HG03520 (cell line): ENCODE data around the gene CHAC2.
A peak's percentile ranks its signal among the peaks of the same experiment; 100 is the strongest.
"Not testable (repeated sequence)": the region's sequence is repeated elsewhere in the genome, so short reads cannot be mapped to it uniquely, and the experiment has no call there.

Source experiments
- ATAC-seq: cut with Tn5 transposase; IDR thresholded peaks from one replicate; pipeline ENCODE4 v1.9.1; 2021; ENCODE audit warnings: mild to moderate bottlenecking, moderate library complexity; ENCODE audit not compliant: unreplicated experiment

The CHAC2 gene

DNA sequence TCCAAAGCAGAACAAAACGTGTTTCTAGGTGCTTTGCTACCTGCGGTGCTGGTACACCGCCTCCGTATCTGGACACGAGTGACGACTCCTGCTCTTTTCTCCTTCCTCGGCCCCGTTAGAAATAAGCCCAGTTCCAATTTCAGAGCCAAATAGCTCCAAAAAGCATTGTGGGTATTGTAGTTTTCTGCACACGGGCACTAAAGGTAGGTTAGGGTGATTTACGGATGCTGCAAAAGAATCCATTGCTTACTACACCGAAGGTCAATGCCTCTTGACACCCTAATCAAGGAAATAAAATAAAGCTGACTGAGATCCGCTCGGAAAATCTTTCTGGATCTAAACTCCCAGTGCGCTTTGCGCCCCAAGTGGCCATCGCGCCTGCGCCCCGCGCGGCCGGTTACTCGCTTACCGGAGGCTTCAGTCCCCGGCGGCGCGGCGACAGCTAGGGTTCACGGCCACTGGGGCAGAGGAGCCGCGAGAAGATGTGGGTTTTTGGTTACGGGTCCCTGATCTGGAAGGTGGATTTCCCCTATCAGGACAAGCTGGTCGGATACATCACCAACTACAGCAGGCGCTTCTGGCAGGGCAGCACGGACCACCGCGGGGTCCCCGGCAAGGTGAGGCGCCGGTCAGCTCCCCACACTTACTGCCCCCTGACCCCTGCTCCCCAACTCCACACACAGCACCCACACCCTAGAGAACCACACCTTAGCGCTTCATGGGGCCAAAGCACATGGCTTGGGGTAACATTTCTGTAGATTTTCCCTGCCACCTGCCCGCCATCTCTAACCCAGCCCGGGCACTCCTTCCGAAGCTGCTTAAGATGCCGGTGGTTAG is at the start of gene CHAC2:
Gene CHAC2, plus strand, starts transcription at position 400 of the 837 bp plus-strand sequence. Its CDS starts 83 bp downstream, at position 483.
- ATAC-seq = peak; percentile 88

DNA sequence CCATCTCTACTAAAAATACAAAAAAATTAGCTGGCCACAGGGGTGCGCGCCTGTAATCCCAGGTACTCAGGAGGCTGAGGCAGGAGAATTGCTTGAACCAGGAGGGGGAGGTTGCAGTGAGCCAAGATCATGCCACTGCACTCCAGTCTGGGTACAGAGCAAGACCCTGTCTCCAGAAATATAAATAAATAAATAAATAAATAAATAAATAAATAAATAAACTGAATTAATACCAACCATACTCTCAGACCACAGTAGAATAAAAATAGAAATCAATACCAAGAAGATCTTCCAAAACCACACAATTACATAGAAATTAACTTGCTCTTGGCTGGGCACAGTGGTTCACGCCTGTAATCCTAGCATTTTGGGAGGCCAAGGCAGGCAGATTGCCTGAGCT is 46.7 kb upstream of the CHAC2 start:
- not testable (repeated sequence) for ATAC-seq

- ATAC-seq = no peak
Measured at GRCh38 chr2:53724536-53724935, 43.1 kb upstream of the CHAC2 start.

GRCh38 chr2:53725662-53726061 is 41.9 kb upstream of the CHAC2 start:
- ATAC-seq = no peak

DNA sequence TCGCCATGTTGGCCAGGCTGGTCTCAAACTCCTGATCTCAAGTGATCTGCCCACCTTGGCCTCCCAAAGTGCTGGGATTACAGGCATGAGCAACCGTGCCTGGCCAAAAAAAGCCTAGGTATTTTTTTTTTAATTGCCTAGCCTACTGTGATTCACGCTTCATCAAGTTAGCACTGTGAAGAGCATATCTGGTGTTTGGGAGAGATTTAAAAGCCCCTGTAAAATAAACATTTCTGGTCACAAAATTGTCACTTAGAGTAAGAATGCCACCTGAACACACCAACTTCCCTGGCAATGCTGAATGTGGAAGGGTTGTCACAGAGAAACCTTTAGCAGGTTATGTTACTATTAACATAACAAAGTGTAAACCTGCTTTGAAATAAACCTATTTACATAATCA is 39.7 kb upstream of the CHAC2 start:
- ATAC-seq = no peak

GRCh38 chr2:53729143-53729762 is 38.4 kb upstream of the CHAC2 start:
- no peak for ATAC-seq

GRCh38 chr2:53737091-53737490 is 30.5 kb upstream of the CHAC2 start:
- no peak for ATAC-seq

GRCh38 chr2:53739032-53739431 is 28.6 kb upstream of the CHAC2 start:
- ATAC-seq = no peak

DNA sequence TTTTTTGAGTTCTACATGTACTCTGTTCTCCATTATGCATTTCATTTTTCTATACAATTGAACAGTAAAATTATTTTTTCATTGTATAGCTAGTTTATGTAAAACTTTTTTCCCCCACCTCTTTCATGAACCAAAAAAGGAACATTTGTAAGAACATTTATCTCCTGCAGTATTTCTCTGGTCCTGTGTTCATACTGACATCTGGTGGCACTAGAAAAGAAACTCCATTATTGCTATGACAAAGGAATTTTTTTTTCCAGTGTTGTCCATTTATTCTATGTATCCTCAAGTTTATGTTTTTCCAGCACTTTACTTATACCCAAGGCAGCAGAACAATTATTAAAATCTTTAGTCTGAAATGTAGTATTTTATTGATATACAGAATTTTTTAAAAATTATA is 27.4 kb upstream of the CHAC2 start:
- no peak for ATAC-seq

DNA sequence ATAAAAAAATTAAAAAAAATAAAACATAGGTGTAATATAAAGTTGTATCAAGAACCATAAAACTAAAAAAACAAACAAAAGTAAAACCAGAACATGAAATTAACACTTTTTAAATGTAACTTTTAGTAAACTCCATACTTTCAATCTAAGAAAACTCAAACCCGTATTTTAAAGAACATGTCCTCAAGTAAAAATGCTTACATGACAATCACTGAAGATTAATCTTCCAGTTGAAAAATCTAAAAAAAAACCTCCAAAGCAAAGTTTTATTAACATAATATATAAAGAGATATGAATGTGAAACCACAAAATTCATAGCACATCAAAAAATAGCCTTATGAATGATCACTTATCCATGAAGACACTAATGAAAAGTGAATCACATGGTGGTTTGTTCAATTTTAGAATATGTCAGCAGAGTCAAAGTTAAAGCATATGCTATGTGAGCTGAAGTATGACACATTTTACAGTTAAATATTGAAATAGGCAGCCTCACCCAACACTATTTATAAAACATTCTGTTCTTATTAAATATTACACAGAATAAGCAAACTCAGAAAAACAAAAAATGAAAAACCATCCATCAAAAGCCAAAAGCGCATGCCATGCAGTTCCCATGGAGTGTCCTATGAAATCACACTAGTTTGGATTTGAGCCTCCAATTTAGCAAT is 23.1 kb upstream of the CHAC2 start:
- no peak for ATAC-seq

DNA sequence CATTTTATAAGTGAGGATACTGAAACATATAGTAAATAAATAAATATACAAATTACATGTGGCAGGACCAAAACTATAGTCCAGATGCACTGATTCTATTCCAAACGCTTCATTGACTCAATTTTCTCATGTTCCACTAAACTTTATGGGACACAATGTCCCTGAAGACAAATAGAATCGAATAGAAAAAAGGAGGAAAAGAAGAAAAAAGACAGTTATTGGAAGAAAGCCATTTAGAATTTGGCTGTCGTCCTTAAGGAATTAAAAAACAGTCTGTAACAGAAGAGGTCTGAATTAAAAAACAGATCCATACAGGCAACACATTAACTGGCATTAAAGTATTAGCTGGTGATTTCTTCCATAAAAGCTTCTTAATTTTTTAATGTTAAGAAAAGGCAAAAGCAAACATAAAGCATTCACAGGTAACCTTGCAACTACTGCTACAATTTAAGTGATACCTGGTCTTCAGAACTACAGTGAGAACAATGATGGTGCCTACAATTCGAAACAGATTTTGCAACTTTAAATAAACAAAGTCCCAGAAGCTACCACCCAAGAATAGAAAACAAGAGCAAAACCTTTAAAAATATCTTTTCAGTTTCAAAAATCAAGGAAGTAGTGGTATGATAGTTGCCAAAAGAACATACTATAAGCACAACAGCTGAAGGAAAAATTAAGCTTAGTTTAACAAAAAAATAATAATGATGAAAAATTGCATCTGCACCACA is 17.4 kb upstream of the CHAC2 start:
- ATAC-seq = no peak

DNA sequence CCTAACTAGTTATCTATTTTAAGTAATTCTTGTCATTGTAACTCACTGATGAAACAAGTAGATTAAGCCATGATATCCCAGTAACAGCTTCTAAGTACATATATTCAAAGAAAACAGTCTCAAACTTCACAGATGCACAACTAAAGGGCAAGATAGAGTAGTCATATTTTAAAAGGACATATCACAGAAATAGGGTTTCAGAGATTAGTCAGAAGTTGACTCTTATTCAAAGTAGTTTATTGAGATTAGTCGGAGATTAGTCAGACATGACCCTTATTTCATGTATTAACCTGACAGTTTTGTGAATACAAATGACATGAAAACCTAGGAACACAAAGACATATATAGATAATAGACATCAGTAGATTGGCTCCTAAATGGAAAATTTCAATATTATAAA is 15.9 kb upstream of the CHAC2 start:
- ATAC-seq = peak; percentile 97

DNA sequence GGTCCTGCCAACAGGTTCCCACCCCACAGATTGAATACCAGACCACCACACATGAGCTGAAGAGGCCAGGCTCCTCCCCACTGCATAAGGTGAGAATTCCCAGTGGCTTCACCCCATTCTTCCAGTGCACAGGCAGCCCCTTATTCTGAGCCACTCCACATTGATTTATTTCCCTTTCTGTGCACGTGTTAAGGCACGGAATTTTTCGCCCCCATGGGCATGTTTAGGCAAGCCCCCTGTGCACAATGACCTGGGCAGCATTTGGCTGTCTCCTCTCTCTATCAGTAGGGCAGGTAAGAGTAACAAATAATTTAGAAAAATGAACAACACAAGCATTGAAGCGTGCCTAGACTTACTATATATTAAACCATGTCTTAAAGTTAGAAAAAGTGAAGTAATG is 15.2 kb upstream of the CHAC2 start:
- ATAC-seq = no peak

GRCh38 chr2:53753041-53753440 is 14.6 kb upstream of the CHAC2 start:
- ATAC-seq = no peak

GRCh38 chr2:53755121-53755520 is 12.5 kb upstream of the CHAC2 start:
- no peak for ATAC-seq

DNA sequence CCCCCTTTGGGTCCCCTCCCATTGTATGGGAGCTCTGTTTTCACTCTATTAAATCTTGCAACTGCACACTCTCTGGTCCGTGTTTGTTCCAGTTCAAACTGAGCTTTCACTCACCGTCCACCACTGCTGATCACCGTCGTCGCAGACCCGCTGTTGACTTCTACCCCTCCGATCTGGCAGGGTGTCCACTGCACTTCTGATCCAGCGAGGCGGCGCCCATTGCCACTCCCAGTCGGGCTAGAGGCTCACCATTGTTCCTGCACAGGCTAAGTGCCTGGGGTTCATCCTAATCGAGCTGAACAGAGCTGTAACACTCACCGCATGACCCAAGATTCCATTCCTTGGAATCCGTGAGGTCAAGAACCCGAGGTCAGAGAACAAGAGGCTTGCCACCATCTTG is 11.0 kb upstream of the CHAC2 start:
- no peak for ATAC-seq

- ATAC-seq = not testable (repeated sequence)
Measured at GRCh38 chr2:53757206-53757605, 10.4 kb upstream of the CHAC2 start.

DNA sequence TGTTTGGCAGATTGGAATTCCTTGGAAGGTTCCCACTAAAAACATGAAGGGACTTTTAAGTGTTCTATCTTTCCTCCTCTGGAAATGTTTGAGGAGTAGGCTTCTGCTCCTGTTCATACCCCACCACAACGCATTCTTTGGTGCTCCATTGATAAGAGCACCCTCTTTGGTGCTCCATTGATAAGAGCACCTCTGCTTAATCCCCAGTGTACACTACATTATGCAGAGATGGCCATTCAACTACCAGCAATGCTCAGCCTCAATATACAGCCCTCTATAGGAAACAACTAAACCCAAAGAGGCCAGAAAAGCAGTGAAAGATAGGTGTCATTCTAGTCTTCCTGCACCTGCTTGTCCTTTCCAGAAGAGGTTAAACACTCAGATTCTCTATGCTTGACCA is 1.8 kb upstream of the CHAC2 start:
- ATAC-seq = no peak

- peak; percentile 33 for ATAC-seq
Measured at GRCh38 chr2:53768242-53768542, 588 bp downstream of the CHAC2 start.

GRCh38 chr2:53769318-53769945 is 1.8 kb downstream of the CHAC2 start:
- ATAC-seq = no peak

DNA sequence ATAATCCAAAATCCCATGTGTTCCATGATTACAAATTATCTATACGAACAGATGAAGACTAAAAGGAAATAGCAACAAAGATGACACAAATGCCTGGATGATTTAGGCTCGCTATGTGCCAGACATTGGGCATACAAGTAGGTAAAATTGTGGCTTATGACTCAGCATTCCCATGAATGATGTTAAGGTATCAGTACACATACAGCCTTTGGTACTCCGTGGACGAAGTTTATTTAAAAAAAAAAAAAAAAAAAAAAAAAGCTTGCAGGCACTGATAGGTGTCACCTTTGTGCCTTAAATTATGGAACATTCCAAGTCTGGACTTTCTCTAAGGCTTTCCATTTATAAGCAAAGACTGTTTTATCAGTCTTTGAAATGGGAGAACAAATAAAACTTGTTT is 2.7 kb downstream of the CHAC2 start:
- ATAC-seq = no peak
